ENCODE data around the gene UQCRH. TPM values are rescaled to one million over a fixed set of nuclear protein-coding genes. Genes with fewer than 3 reads are reported as not detected.

The UQCRH gene
- total RNA-seq, 1 experiment from 2014 or later: 508 TPM

- Histone ChIP-seq H3K14ac (ENCODE audit: insufficient read depth, low read length) (no peak overlapping the region), H3K4ac (ENCODE audit: low read depth, low read length) (no peak overlapping the region), H2AFZ (ENCODE audit: low read length) (no peak overlapping the region), H4K8ac (replicated peaks; ENCODE audit: insufficient read length, low read depth, low read length) (no peak overlapping the region), H2BK5ac (ENCODE audit: insufficient read length, low read length) (no peak overlapping the region), H2AK5ac (ENCODE audit: insufficient read length, low read length) (no peak overlapping the region), H3K27ac (ENCODE audit: insufficient read length, low read depth, low read length) (no peak overlapping the region), H2BK15ac (ENCODE audit: low read depth, low read length) (no peak overlapping the region), H3K23me2 (ENCODE audit: insufficient read length, low read depth, low read length, poor library complexity, severe bottlenecking) (no peaks in the 10 kb centered on the region), H3K79me1 (ENCODE audit: insufficient read depth, low read depth, low read length, poor library complexity, severe bottlenecking) (no peaks in the 10 kb centered on the region), H2BK12ac (ENCODE audit: insufficient read length, low read depth, low read length) (no peak overlapping the region), H2BK120ac (ENCODE audit: low read depth, low read length, poor library complexity, severe bottlenecking) (no peak overlapping the region), H3K23ac (ENCODE audit: insufficient read length, low read depth, low read length) (no peak overlapping the region), H4K20me1 (ENCODE audit: control insufficient read depth, insufficient read depth, insufficient read length) (no peaks in the 10 kb centered on the region), H2BK20ac (ENCODE audit: low read depth, low read length, poor library complexity, severe bottlenecking) (no peak overlapping the region), H3K18ac (ENCODE audit: insufficient read length, low read depth, low read length) (no peak overlapping the region), H3K4me2 (ENCODE audit: insufficient read depth, insufficient read length, low read length) (no peak overlapping the region), H3K9ac (ENCODE audit: extremely low read depth, insufficient read length, low read length) (no peak overlapping the region), H3T11ph (ENCODE audit: low read length) (no peak overlapping the region), H3K4me1 (ENCODE audit: insufficient read depth, low read length) (no peaks in the 10 kb centered on the region), H4K5ac (ENCODE audit: insufficient read length, low read depth, low read length) (no peak overlapping the region), H3K9me3 (ENCODE audit: control insufficient read depth, low read depth, low read length) (no peaks in the 10 kb centered on the region), H3K79me2 (ENCODE audit: insufficient read depth, low read length) (no peaks in the 10 kb centered on the region), H3K56ac (ENCODE audit: insufficient read length, low read depth, low read length) (no peak overlapping the region), H3K27me3 (ENCODE audit: insufficient read depth, low read length) (no peaks in the 10 kb centered on the region), H4K91ac (ENCODE audit: insufficient read length, low read depth, low read length) (no peak overlapping the region)
- no peak overlapping the region for H3K4me3 Mint-ChIP-seq
- WGBS (ENCODE audit: extremely low coverage, insufficient read length, low lambda C conversion rate): no CpG with 5 or more reads among the region's 1 CpG
- H3K36me3 Mint-ChIP-seq (ENCODE audit: insufficient read depth in 1 of 3, low read depth in 3 of 3): peaks cover 44 to 96% (median 81%) of the 10 kb centered on the region in 3 experiments; a peak in 6 of 7 replicates
- no peak for TF ChIP-seq CTCF (conservative IDR thresholded peaks at IDR 0.05)
- H3K9me3 Mint-ChIP-seq: no peaks in the 10 kb centered on the region
- no peak for DNase-seq
- no peak overlapping the region for H3K27ac Mint-ChIP-seq
- no peaks in the 10 kb centered on the region for H3K4me1 Mint-ChIP-seq
- no peaks in the 10 kb centered on the region for H3K27me3 Mint-ChIP-seq (ENCODE audit: low read depth)
Observed at GRCh38 chr1:46268578-46268977, 34.9 kb upstream of the UQCRH start.
